NOMO-1 (cell line): ENCODE results near the gene NFE2L2.
"Not testable (repeated sequence)": the region's sequence is repeated elsewhere in the genome, so short reads cannot be mapped to it uniquely, and the experiment has no call there.

Source experiments
- DNase-seq, 2 experiments: peaks; one replicate each; lab custom pipeline; 2025; ENCODE audit not compliant: unreplicated experiment in 2 of 2; lab: John Stamatoyannopoulos, UW

NFE2L2 gene

GRCh38 chr2:177258059-177258458, 6.5 kb downstream of the NFE2L2 start:
- no peak for DNase-seq

GRCh38 chr2:177257471-177257870, 7.1 kb downstream of the NFE2L2 start:
- DNase-seq = no peak

GRCh38 chr2:177256695-177257094, 7.8 kb downstream of the NFE2L2 start:
- no peak for DNase-seq

GRCh38 chr2:177256026-177256425, 8.5 kb downstream of the NFE2L2 start:
- no peak for DNase-seq

GRCh38 chr2:177255227-177255601, 9.3 kb downstream of the NFE2L2 start:
- no peak for DNase-seq

GRCh38 chr2:177254433-177255226, 9.9 kb downstream of the NFE2L2 start:
- DNase-seq = no peak

- no peak for DNase-seq
These were observed 10.8 kb downstream of the NFE2L2 start for GRCh38 chr2:177253704-177254103.

- DNase-seq = peak; percentile 16 to 21
These were observed 11.6 kb downstream of the NFE2L2 start for GRCh38 chr2:177252808-177253531.

- DNase-seq = no peak
These were observed 13.4 kb downstream of the NFE2L2 start for GRCh38 chr2:177251165-177251542.

GRCh38 chr2:177250461-177250860, 14.1 kb downstream of the NFE2L2 start:
- no peak for DNase-seq

- no peak for DNase-seq
These were observed 15.5 kb downstream of the NFE2L2 start for GRCh38 chr2:177249038-177249437.

- no peak for DNase-seq
These were observed 16.7 kb downstream of the NFE2L2 start for GRCh38 chr2:177247693-177248262.

- DNase-seq = not testable (repeated sequence)
These were observed 17.9 kb downstream of the NFE2L2 start for GRCh38 chr2:177246523-177247030.

- DNase-seq = no peak
These were observed 18.5 kb downstream of the NFE2L2 start for GRCh38 chr2:177246000-177246399.

GRCh38 chr2:177245010-177245422, 19.5 kb downstream of the NFE2L2 start:
- no peak for DNase-seq

GRCh38 chr2:177244244-177244771, 20.2 kb downstream of the NFE2L2 start:
- no peak for DNase-seq

GRCh38 chr2:177243476-177243875, 21.1 kb downstream of the NFE2L2 start:
- DNase-seq = no peak

- no peak for DNase-seq
These were observed 21.5 kb downstream of the NFE2L2 start for GRCh38 chr2:177243073-177243472.

GRCh38 chr2:177242121-177242987, 22.2 kb downstream of the NFE2L2 start:
- DNase-seq = no peak

- DNase-seq = no peak
These were observed 22.8 kb downstream of the NFE2L2 start for GRCh38 chr2:177241711-177242120.
